Stimulated activated CD4-positive, alpha-beta T cell treated with anti-CD3 and anti-CD28 coated beads, Interleukin-1b, Interleukin-23, amount 100 ng/mL, for 1 hour (primary cell): ENCODE measurements around the gene PKN2.

Experiments used
- DNase-seq, 2 donors: peaks; one replicate each; pipeline ENCODE4 v3.0.0-alpha.2; 2020; ENCODE audit warnings: low read depth in 2 of 2

Gene PKN2

DNA sequence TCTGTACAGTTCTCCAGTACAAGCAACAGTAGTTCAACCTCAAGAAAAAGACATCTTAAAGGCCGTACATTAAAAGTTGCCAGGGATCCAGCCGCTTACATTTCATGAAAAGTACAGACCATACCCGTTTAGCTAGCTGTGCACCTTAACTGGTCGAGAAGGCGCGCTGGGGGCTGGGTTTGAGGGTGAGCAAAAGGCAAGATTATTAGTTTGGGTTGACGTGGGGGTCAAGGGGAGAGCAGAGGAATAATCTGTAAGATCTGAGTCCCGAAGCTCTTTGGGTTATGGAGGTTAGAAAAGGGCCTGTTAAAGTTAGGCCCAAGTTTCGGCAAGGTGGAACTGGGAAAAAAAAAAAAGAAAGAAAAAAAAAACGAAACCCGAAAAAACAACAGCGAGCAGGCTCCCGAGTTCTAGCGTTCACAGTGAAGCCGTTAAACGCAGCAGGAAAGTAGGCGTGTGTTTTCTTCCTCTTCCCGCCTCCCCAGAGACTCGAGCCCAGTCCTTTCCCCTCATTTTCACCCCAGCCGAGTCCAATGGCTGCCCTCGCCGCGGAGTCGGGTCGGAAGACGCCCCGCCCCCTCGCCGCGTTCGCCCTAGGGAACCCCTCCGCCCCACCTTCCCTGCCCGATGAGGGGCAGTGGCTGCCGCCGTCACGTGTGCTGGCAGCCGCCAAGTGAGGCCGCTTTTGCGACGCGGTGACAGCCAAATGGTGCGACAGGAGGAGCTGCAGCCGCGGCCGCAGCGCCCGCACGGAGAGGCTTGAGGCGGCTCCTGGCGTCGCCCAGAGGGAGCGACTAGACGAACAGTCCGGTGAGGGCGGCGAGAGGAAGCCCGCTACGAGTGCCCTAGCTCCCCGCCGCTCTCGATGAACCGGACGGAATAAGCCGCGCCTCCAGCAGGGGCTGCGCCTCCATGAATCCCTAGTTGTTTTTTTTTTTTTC lies at the start of gene PKN2:
Gene PKN2 (plus strand): TSS at position 733 of the 941 bp plus-strand sequence. CDS start 308 bp downstream, outside the sequence.
- peak; percentile 90 to 91 for DNase-seq

DNA sequence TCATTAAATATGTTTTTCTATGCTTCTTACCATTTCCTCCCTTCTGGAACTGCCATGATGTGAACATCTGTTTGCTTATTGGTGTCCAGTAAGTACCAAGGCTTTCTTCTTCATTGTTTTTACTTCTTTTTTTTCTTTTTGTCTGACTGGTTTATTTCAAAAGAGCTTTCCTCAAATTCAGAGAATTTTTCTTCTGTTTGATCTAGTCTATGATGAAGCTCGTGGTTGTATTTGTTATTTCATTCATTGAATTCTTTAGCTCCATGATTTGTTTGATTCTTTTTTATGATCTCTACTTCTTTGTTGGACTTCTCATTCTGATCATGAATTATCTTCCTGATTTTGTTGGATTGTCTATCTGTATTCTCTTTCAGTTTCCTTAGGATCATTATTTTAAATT lies 49.5 kb upstream of the PKN2 start:
- no peak for DNase-seq

- no peak for DNase-seq
Measured at GRCh38 chr1:88640060-88640459, 44.0 kb upstream of the PKN2 start.

DNA sequence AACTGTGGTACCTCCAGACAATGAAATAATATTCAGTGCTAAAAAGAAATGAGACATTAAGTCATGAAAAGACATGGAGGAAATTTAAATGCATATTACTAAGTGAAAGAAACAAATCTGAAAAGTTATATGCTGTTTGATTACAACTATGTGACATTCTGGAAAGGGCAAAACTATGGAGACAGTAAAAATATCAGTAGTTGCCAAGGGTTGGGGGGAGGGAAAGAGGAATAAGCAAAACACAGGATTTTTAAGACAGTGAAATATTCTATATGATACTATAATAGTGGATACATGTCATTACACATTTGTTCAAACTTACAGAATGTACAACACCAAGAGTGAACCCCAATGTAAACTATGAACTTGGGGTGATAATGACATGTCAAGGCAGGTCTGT lies 38.2 kb upstream of the PKN2 start:
- no peak for DNase-seq

GRCh38 chr1:88646476-88647248 lies 37.4 kb upstream of the PKN2 start:
- DNase-seq, result no peak

GRCh38 chr1:88647249-88647645 lies 36.8 kb upstream of the PKN2 start:
- DNase-seq, result no peak

- DNase-seq, result no peak
Measured at GRCh38 chr1:88647749-88648415, 36.2 kb upstream of the PKN2 start.

DNA sequence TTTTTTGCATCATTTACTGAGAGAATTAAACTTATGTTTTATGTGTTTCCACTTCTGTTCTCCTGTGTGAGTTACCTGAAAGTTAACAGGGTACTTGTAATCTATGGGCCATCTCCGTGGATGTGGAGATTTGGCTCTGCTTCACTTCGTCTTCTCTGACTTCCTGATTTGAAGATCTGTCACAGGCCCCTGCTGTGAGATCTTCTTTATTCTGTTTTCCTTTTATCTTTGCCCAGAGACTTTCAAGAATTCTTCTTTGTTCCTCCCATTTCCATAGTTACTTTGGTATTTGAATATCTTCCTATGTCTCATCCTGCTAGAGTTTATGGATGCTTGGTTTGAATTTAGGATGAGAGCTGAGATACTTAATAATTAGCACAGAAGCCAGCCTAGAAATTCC lies 35.4 kb upstream of the PKN2 start:
- DNase-seq, result no peak

DNA sequence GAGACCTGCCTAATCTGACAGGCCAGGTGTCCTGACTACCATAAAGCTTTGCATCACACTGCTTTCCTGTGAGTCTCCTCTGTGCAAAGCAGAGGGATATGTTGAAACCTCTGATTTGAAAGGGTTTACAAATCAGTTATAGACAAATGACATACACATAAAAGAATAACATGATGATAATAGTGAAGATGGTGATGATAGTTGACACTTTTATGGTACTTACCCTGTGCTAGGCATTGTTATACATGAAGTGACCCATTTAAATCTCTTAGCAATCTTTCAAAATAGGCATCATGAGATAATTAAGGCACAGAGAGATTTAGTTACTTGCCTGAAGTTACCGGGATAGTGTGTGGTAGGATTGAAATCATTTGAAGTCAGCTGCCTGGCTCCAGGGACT lies 34.1 kb upstream of the PKN2 start:
- DNase-seq, result no peak

DNA sequence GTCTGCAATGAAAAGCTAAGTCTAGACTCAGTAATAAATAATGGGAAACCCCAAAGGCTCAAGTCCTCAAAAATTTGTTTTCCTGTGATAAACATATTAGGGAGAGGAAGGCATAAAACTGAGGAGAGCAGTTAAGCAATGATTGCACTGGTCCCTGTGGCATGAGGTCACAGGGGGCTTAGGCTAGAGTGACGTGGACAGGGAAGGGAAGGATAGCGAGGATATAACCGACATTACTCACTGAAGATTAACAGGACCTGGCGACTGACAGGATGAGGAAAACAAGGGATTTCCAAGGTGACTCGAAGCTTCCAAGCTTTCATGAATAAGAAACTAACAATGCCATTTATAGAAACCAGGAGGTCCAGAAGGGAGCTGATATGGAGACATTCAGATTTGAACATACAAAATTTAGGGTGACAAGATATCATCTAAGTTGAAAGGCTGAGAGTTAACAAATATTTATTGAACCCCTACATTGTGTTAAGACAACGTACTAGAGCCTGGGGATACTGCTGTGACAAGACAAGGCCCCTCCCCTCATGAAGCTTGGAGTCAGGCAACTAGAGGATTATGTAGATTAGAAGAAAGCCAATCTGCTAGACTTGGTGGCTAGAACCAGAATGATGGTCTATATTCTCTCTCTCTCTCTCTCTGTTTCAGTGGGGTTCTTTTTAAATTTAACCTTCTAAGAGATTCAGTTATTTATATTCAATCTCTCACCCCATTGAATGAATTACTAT lies 33.2 kb upstream of the PKN2 start:
- DNase-seq, result no peak

DNA sequence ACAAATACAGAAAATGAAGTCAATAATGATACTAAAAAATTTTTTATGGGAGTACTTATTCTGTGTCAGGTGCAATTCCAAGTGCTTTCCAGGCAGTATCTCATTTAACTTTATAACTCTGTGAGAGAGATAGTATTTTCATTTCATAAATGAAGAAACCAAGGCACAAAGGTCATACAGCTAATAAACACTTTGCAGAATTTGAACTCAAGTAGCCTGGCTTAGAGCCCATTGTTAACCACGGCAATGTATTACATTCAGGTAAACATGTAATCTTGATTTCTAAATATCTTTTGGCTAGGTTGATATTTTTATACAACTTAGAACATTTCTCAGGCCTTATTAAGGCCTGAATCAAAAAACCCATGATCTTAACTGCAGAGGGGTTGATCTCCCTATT lies 28.9 kb upstream of the PKN2 start:
- no peak for DNase-seq

GRCh38 chr1:88655685-88656299 lies 28.3 kb upstream of the PKN2 start:
- DNase-seq, result no peak

DNA sequence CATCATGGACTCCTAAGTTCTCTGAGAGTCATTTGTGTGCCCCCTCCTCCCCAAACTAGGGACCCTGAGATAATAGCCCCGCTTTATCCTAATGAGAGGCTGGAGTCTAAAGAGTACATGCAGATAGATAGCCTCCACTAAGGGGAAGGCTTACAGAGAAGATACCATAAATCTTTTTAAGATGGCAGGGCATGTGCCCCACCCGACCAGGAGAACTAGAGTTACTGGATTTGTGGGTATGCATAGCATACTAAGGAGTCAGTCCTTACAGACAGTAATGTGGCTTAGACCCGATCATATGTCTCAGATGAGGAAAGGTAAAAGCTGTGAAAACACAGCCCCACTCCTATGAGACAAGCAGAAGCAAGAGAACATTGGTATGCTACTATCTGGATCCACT lies 25.7 kb upstream of the PKN2 start:
- no peak for DNase-seq

DNA sequence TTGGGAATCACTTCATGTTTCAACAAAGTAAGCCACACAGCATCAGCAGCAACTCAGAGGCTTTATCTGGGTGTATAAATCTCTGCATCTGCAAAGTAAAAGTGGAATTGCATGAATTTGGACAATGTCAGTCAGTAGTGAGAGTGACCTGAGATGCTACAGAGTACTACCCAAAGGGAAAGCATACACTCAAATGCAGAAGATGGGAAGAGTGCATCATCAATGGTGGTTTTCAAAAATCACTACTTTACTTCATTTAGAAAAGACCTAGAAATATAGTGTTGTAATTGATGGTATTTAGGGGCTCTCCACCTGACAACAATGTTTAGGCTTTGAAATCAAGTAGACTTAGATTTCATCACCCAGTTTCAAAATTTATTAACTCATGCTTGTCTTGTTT lies 24.5 kb upstream of the PKN2 start:
- no peak for DNase-seq

DNA sequence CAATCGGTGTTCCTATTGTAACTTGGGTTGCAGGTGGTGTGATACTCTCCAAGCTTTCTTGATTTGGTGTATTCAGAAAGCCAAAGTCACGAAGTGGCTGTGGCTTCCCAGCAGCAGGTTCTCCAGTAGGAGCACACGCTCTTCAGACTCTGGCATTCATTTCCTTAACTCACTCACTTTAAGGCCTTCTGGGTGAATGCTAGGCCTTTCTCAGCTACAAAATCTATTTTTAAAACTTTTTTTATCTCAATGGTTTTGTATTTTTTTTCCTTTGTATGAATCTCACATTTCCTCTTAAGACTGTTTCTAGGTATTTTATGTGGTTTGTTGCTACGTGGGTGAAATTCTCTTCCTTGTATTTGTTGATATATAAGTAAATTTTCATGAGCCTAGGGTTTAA lies 22.9 kb upstream of the PKN2 start:
- DNase-seq, result no peak

- no peak for DNase-seq
Measured at GRCh38 chr1:88661951-88662699, 21.9 kb upstream of the PKN2 start.

GRCh38 chr1:88662723-88663122 lies 21.4 kb upstream of the PKN2 start:
- no peak for DNase-seq

DNA sequence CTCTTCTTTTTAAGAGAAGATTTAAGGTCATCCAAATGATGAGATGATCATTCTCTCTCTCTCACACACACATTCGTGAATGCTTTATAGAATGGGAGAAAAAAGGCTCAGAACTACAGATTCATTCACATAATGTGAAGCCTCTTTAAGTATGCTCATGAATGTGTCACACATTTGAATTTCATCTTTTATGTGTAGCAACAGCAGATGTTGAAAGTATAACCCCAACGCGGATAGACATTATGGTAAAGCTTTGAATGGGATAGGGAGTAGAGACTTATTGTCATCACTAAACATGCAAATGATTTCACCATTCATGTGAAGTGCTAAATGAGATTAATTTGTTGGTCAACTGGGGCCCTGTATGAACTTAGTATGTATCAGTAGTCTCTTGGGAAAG lies 15.7 kb upstream of the PKN2 start:
- DNase-seq, result no peak

DNA sequence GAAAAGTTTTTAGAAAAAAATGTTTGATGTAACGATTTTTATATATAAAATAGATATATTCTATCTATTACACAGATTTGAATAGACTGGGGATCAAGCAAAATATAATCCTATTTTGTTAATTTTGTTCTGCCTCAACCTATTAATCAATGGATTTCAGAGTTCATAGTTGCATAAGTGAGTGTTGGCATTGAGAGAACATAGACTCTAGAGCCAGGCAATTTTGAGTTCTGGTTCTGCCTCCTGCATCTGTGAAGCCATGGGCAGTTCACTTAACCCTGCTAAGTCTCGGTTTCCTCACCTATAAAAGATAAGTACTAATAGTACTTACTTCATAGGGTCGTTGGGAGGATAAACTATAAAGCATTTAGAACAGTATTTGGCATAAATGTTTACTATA lies 13.6 kb upstream of the PKN2 start:
- no peak for DNase-seq

DNA sequence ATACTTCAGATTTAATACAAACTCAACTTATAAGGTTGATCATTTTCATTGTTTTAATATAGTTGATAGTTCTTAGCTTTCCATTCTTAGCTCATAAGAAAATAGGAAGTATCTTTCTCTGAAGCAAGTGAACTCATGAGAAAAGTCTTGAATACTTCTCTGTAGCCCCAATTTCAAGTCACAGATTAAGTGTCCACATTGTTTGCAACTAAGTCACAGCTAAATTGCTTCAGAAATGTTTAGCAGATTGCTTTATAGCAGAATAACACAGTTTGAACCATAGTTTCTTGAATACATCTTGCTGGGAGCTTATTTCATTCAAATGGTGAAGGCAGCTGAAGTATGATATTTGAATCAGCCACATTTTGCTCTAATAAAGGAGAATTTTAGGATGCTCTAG lies 10.6 kb upstream of the PKN2 start:
- no peak for DNase-seq

GRCh38 chr1:88678405-88678804 lies 5.7 kb upstream of the PKN2 start:
- DNase-seq, result no peak
